ENCODE measurements around the gene SYT7. TPM values are rescaled to one million over a fixed set of nuclear protein-coding genes. Genes with fewer than 3 reads are reported as not detected.

SYT7 gene
- total and polyA plus RNA-seq, 2 of the 8 experiments (the other 6 are each of a cell fraction or from before 2014, with no cell fraction given), result 9.6 to 10.5 TPM

DNA sequence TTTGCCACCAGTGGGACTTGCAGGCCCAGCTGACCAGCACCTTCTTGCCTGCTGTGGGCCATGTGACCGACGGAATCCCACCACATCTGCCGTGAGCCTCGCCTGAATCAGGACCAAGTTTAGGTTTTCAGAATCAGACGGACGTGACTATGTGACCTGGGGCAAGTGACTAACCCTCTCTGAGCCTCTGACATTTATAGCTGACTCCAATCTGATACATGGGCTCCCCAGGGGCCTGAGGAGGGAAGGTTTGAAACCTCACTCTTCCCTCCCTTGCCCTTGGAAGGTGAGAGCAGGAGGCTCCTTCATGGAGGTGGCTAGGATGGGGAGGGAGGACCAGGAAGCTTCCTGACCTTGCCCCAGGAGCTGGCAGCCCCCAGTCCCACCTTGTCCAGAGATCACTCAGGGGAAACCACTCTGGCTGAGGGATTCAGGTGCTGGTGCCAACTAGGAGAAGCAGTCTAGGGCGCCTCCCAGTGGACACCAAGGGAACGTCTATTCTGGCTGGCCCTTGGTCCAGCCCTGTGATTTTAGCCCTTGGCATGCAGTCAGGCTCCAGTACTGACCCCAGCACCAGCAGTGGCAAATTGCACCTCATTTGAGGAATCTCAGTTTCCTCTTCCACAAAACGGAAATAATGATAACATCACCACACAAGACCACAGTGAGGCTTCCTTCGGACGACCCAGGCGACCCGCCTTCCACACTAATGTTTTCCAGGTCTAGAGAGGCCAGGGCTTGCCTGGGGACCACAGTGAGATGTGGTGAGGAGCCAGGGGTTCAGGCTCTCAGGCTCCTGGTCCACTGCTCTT, 47.2 kb upstream of the SYT7 start:
- H2AK5ac ChIP-seq (ENCODE audit: low read depth, low read length), result peak overlapping the region; percentile 91; the same call in 1 of the 2 replicates
- no peaks in the 10 kb centered on the region for H3K27me3 ChIP-seq (replicated peaks in 1 of 4; ENCODE audit: control insufficient read depth in 3 of 4, extremely low read depth in 1 of 4, insufficient read depth in 3 of 4, low read length in 3 of 4)
- whole genome bisulfite sequencing, 2 experiments (ENCODE audit: extremely low coverage in 1 of 2, insufficient coverage in 1 of 2, insufficient read length in 1 of 2, insufficient replicate concordance in 2 of 2, low coverage in 1 of 2, low lambda C conversion rate in 2 of 2, missing lambda C conversion rate in 1 of 2), result 59% methylated on average over 13 of the region's 13 CpGs; no CpG with 5 or more reads in 1 of the 2 experiments
- H2AFZ ChIP-seq (ENCODE audit: low read length), result no peak overlapping the region
- TF ChIP-seq TEAD4 (IDR thresholded peaks at IDR 0.05; ENCODE audit: low read depth, low read length) (peak; percentile 34; the same call in 1 of the 2 replicates), FOSL1 (IDR thresholded peaks at IDR 0.05; ENCODE audit: insufficient read depth, low read depth, low read length) (no peak), RAD21 (IDR thresholded peaks at IDR 0.05 in 1 of 2, conservative IDR thresholded peaks at IDR 0.05 in 1 of 2; ENCODE audit: low read depth in 2 of 2, low read length in 2 of 2) (peak; percentile 94 to 97)
- TF ChIP-seq, protein P1, sequence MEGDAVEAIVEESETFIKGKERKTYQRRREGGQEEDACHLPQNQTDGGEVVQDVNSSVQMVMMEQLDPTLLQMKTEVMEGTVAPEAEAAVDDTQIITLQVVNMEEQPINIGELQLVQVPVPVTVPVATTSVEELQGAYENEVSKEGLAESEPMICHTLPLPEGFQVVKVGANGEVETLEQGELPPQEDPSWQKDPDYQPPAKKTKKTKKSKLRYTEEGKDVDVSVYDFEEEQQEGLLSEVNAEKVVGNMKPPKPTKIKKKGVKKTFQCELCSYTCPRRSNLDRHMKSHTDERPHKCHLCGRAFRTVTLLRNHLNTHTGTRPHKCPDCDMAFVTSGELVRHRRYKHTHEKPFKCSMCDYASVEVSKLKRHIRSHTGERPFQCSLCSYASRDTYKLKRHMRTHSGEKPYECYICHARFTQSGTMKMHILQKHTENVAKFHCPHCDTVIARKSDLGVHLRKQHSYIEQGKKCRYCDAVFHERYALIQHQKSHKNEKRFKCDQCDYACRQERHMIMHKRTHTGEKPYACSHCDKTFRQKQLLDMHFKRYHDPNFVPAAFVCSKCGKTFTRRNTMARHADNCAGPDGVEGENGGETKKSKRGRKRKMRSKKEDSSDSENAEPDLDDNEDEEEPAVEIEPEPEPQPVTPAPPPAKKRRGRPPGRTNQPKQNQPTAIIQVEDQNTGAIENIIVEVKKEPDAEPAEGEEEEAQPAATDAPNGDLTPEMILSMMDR (IDR thresholded peaks at IDR 0.05; ENCODE audit: control extremely low read depth in 1 of 3, insufficient read depth in 1 of 3, low read depth in 1 of 3, low read length in 3 of 3), result peak; percentile 89 to 99 (median 97)
- TF ChIP-seq, protein P2, sequence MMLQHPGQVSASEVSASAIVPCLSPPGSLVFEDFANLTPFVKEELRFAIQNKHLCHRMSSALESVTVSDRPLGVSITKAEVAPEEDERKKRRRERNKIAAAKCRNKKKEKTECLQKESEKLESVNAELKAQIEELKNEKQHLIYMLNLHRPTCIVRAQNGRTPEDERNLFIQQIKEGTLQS (IDR thresholded peaks at IDR 0.05; ENCODE audit: insufficient read depth, low read depth, low read length), result 0 out of 2 replicates have a peak, but pooled peaks have one; percentile 6
- FAIRE-seq (peak; percentile 90), DNase-seq (ENCODE audit: low read depth in 1 of 2, low spot score in 2 of 2) (peak in 1 of 2 experiments; percentile 92)
- H2BK20ac ChIP-seq (ENCODE audit: low read length), result peak overlapping the region; percentile 24
- H3K9me3 ChIP-seq (ENCODE audit: insufficient read depth in 2 of 2, low read depth in 1 of 2, low read length in 1 of 2), result no peaks in the 10 kb centered on the region
- H3K36me3 ChIP-seq (ENCODE audit: control insufficient read depth in 2 of 4, insufficient read depth in 4 of 4, low read length in 3 of 4), result no peaks in the 10 kb centered on the region
- peak overlapping the region; percentile 16 for H3K4ac ChIP-seq (replicated peaks; ENCODE audit: insufficient read length, low read depth, low read length)
- peak overlapping the region; percentile 87 for H3K18ac ChIP-seq (ENCODE audit: extremely low read depth, low read length)
- H3K4me2 ChIP-seq (ENCODE audit: insufficient read depth in 1 of 2, low read depth in 2 of 2, low read length in 2 of 2), result 0 out of 4 replicates have a peak overlapping the region, but pooled peaks of 1 of the 2 experiments have one; percentile 32
- no peak overlapping the region for H3K23ac ChIP-seq (ENCODE audit: insufficient read length)
- H4K8ac ChIP-seq (ENCODE audit: extremely low read depth, insufficient read depth, low read length), result no peak overlapping the region; the same call in 1 of the 2 replicates
- ChIA-PET CTCF (ENCODE audit: partially characterized antibody) (interaction anchor here (0.6 to 21.9 kb wide), 61 partner anchors 8 to 793 kb away, joined by 3 to 335 read pairs (median 6); partner anchors contain the start of genes SYT7 and TMEM216), POLR2A (ENCODE audit: partially characterized antibody) (interaction anchor here (1.0 to 3.4 kb wide), 5 partner anchors 10 to 128 kb away, joined by 3 to 9 read pairs (median 3); no protein-coding TSS in a partner anchor)
- 0 out of 2 replicates have a peak, but pooled peaks cover 2% of the 10 kb centered on the region for H3K23me2 ChIP-seq (ENCODE audit: low read depth, low read length)
- peak overlapping the region; percentile 36; the same call in 1 of the 2 replicates for H2BK15ac ChIP-seq (ENCODE audit: low read length)
- H3K79me1 ChIP-seq (ENCODE audit: low read depth, low read length), result no peaks in the 10 kb centered on the region
- no peaks in the 10 kb centered on the region for H3K79me2 ChIP-seq (ENCODE audit: control insufficient read depth in 1 of 2, insufficient read depth in 2 of 2, low read length in 2 of 2)
- H3K14ac ChIP-seq (ENCODE audit: insufficient read length), result no peak overlapping the region
- H4K5ac ChIP-seq (ENCODE audit: insufficient read length, low read depth, low read length), result no peak overlapping the region
- peak overlapping the region; percentile 97 for H4K91ac ChIP-seq (replicated peaks; ENCODE audit: insufficient read length, low read length)
- peak overlapping the region; percentile 86 for H2BK5ac ChIP-seq (ENCODE audit: low read depth, low read length)
- peaks cover 5 to 25% (median 18%) of the 10 kb centered on the region in 4 experiments for H3K4me1 ChIP-seq (replicated peaks in 1 of 4; ENCODE audit: control insufficient read depth in 3 of 4, insufficient read depth in 4 of 4, low read length in 3 of 4)
- no peaks in the 10 kb centered on the region for H4K20me1 ChIP-seq (replicated peaks in 1 of 2; ENCODE audit: control insufficient read depth in 1 of 2, insufficient read depth in 2 of 2, low read length in 2 of 2)
- peak overlapping the region; percentile 84 for H2BK120ac ChIP-seq (replicated peaks; ENCODE audit: low read depth, low read length)
- no peak overlapping the region; a peak in 1 of 7 replicates for H3K9ac ChIP-seq (replicated peaks in 1 of 4; ENCODE audit: extremely low read depth in 1 of 4, low read depth in 3 of 4, low read length in 3 of 4)
- H3K4me3 ChIP-seq (ENCODE audit: extremely low read depth in 1 of 4, insufficient read depth in 2 of 4, low read depth in 3 of 4, low read length in 4 of 4), result no peak overlapping the region
- no peak overlapping the region for H3K56ac ChIP-seq (replicated peaks; ENCODE audit: insufficient read length, low read depth, low read length)
- peak overlapping the region; percentile 98; the same call in 1 of the 2 replicates for H2BK12ac ChIP-seq (ENCODE audit: low read depth, low read length)
- no peak overlapping the region; the same call in 1 of the 2 replicates for H3K27ac ChIP-seq (ENCODE audit: low read depth, low read length)

All from H1 (cell line).